Measurements from ENCODE around the gene WIPF2.

DNA sequence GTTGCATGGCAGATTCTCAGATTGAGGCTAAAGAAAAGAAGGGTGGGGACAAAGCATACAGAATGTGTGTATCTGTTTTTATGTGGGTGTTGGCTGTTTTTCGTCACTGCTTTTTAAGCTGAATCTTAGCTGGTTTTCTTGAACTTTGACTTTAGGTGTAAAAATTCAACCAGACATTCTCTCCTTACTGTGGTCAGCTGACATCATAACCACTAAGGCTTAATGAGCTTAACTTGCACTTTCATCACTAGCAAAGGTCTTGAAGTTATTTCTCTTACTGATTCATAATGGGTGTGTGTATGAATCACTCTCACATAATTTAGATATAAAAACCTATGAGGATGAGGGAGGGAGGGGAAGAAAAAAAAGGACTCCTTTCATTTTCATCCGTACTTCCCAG lies 64.6 kb downstream of the WIPF2 start:
- TF ChIP-seq, protein P1, sequence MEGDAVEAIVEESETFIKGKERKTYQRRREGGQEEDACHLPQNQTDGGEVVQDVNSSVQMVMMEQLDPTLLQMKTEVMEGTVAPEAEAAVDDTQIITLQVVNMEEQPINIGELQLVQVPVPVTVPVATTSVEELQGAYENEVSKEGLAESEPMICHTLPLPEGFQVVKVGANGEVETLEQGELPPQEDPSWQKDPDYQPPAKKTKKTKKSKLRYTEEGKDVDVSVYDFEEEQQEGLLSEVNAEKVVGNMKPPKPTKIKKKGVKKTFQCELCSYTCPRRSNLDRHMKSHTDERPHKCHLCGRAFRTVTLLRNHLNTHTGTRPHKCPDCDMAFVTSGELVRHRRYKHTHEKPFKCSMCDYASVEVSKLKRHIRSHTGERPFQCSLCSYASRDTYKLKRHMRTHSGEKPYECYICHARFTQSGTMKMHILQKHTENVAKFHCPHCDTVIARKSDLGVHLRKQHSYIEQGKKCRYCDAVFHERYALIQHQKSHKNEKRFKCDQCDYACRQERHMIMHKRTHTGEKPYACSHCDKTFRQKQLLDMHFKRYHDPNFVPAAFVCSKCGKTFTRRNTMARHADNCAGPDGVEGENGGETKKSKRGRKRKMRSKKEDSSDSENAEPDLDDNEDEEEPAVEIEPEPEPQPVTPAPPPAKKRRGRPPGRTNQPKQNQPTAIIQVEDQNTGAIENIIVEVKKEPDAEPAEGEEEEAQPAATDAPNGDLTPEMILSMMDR (optimal IDR thresholded peaks at IDR 0.05 in 1 of 3, IDR thresholded peaks at IDR 0.05 in 1 of 3, conservative IDR thresholded peaks at IDR 0.05 in 1 of 3; ENCODE audit: extremely low read depth in 1 of 3, insufficient read depth in 2 of 3, low read length in 3 of 3) = no peak
- TF ChIP-seq EZH2 (IDR thresholded peaks at IDR 0.05; ENCODE audit: low read length) = no peak

Data from keratinocyte (primary cell).